Liver (tissue), 9 donors: Measurements from ENCODE around the gene TLR9. TPM values are rescaled to one million over a fixed set of nuclear protein-coding genes. Genes with fewer than 3 reads are reported as not detected.

ENCODE experiments used
- DNase-seq: peaks from one replicate; pipeline ENCODE4 v3.0.0-alpha.2; 2017; ENCODE audit warnings: low spot score
- H3K27ac ChIP-seq, 2 donors: one replicate each; pipeline ENCODE4 v1.7.0; 2013; ENCODE audit warnings: inconsistent platforms in 2 of 2, low read length in 2 of 2, control low read depth in 1 of 2, low read depth in 1 of 2, mild to moderate bottlenecking in 1 of 2
- H3K27me3 ChIP-seq, 4 donors: one replicate each; pipeline versions ENCODE4 v1.6.1 to v1.7.0; 2013; ENCODE audit warnings: low read length in 3 of 4, inconsistent platforms in 1 of 4, mild to moderate bottlenecking in 1 of 4, moderate library complexity in 1 of 4; ENCODE audit not compliant: control insufficient read depth in 4 of 4, insufficient read depth in 4 of 4
- H3K36me3 ChIP-seq, 4 donors: one replicate each; pipeline versions ENCODE4 v1.6.1 to v1.7.0; 2013; ENCODE audit warnings: low read length in 3 of 4, mild to moderate bottlenecking in 3 of 4, low read depth in 1 of 4, moderate library complexity in 1 of 4; ENCODE audit not compliant: control insufficient read depth in 4 of 4, insufficient read depth in 3 of 4
- H3K4me1 ChIP-seq, 4 donors: one replicate each; pipeline versions ENCODE4 v1.6.1 to v1.7.0; 2013; ENCODE audit warnings: low read length in 3 of 4, mild to moderate bottlenecking in 3 of 4, moderate library complexity in 1 of 4; ENCODE audit not compliant: control insufficient read depth in 4 of 4, insufficient read depth in 4 of 4
- H3K4me3 ChIP-seq, 3 donors: one replicate each; pipeline versions ENCODE4 v1.6.1 to v1.7.0; 2013; ENCODE audit warnings: low read length in 3 of 3, control low read depth in 1 of 3, low read depth in 1 of 3, mild to moderate bottlenecking in 1 of 3
- H3K9ac ChIP-seq, 2 donors: one replicate each; pipeline ENCODE4 v1.7.0; 2013; ENCODE audit warnings: low read length in 2 of 2, mild to moderate bottlenecking in 2 of 2, moderate library complexity in 2 of 2, control low read depth in 1 of 2, low read depth in 1 of 2
- H3K9me3 ChIP-seq, 4 donors: one replicate each; pipeline versions ENCODE4 v1.6.1 to v1.7.0; 2013; ENCODE audit warnings: low read length in 3 of 4; ENCODE audit not compliant: control insufficient read depth in 4 of 4
- EGR1 ChIP-seq, 2 donors: IDR thresholded peaks; 2 replicates each; pipeline ENCODE4 v1.6.1; 2016 to 2018; ENCODE audit warnings: antibody characterized with exemption in 2 of 2, low read depth in 2 of 2
- FOXA2 ChIP-seq: IDR thresholded peaks from 2 replicates; pipeline ENCODE4 v1.6.1; 2016; ENCODE audit warnings: antibody characterized with exemption
- GABPA ChIP-seq, 2 donors: IDR thresholded peaks in 1 of 2; conservative IDR thresholded peaks in 1 of 2; 2 replicates each; pipeline ENCODE4 v1.6.1; 2016; ENCODE audit warnings: antibody characterized with exemption in 2 of 2, mild to moderate bottlenecking in 1 of 2, moderate library complexity in 1 of 2
- HNF4A ChIP-seq, 2 donors: conservative IDR thresholded peaks; 2 replicates each; pipeline ENCODE4 v1.6.1; 2016; ENCODE audit warnings: antibody characterized with exemption in 2 of 2, mild to moderate bottlenecking in 2 of 2
- HNF4G ChIP-seq: IDR thresholded peaks from 2 replicates; pipeline ENCODE4 v1.6.1; 2016; ENCODE audit warnings: antibody characterized with exemption
- REST ChIP-seq: IDR thresholded peaks from 2 replicates; pipeline ENCODE4 v1.6.1; 2016; ENCODE audit warnings: antibody characterized with exemption, mild to moderate bottlenecking
- RXRA ChIP-seq, 2 donors: IDR thresholded peaks; 2 replicates each; pipeline ENCODE4 v1.6.1; 2017 to 2018; ENCODE audit warnings: antibody characterized with exemption in 2 of 2, mild to moderate bottlenecking in 1 of 2
- SP1 ChIP-seq: IDR thresholded peaks from 2 replicates; pipeline ENCODE4 v1.6.1; 2018; ENCODE audit warnings: antibody characterized with exemption, mild to moderate bottlenecking
- TAF1 ChIP-seq: conservative IDR thresholded peaks from 2 replicates; pipeline ENCODE4 v1.6.1; 2016; ENCODE audit warnings: antibody characterized with exemption, mild to moderate bottlenecking
- YY1 ChIP-seq: IDR thresholded peaks from 2 replicates; pipeline ENCODE4 v1.6.1; 2016; ENCODE audit warnings: antibody characterized with exemption, mild to moderate bottlenecking
- ZBTB33 ChIP-seq: IDR thresholded peaks from 2 replicates; pipeline ENCODE4 v1.6.1; 2016; ENCODE audit warnings: antibody characterized with exemption
- WGBS: extraction: QIAGEN DNeasy Blood & Tissue Kit; methylation state at CpG from one replicate; pipeline ENCODE4 v1.1.7; 2013; 5-methylcytosine and 5-hydroxymethylcytosine counted together
- polyA plus RNA-seq, 2 donors: library from polyadenylated mRNA; stranded (reverse) in 1 of 2; unstranded in 1 of 2; fragments of 200-250 nt in 1 of 2; fragments of >200 nt in 1 of 2; fragmentation: Nextera tagmentation in 1 of 2; extraction: Ambion mirVana in 1 of 2; gene quantifications; one replicate each; pipeline versions ENCODE4 v1.2.1 to v1.2.3, GENCODE V29; 2013 to 2015
- total RNA-seq, 2 donors: library from RNA; depleted of rRNA; stranded (reverse); fragments of >200 nt; gene quantifications; one replicate each; pipeline ENCODE4 v1.2.3, GENCODE V29; 2014
- TF ChIP-seq, protein P1 (sequence below): IDR thresholded peaks from 2 replicates; pipeline ENCODE4 v1.6.1; 2016; ENCODE audit warnings: antibody characterized with exemption
- TF ChIP-seq, protein P2 (sequence below): fragments of 150-350 bp; IDR thresholded peaks from 2 replicates; pipeline ENCODE4 v1.5.1; 2017; ENCODE audit warnings: improper control_type of control experiment, low read depth, low read length; ENCODE audit not compliant: missing input control
- donor health status: healthy.
- donor health status: healthy.
- donor health status: healthy.
- donor health status: healthy.
- donor health status: healthy.

The TLR9 gene
- total and polyA plus RNA-seq, 4 donors = 0.02 TPM; not detected in 3

DNA sequence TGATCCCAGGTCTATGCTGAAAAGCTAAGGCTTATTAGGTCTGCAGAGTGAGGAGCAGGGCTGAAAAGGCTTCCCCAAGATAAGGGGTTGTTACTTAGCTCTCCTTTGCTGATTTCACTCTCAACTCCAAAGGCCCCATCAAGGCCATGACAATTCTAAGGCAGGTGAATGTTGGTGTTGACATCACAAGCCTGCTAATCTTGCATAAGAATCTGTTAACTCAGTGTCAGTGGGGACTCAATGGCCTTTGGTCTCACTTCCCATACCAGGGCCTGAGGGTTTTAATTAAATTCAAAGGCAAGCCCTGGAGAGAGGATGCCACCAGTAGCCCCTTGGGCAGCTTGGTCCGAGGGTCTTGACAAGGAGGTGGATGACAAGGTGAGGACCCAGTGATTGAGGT, 36.9 kb downstream of the TLR9 start (continued):
- TF ChIP-seq ZBTB33 = no peak
- TF ChIP-seq EGR1 (IDR thresholded peaks at IDR 0.05; ENCODE audit: low read depth in 2 of 2) = no peak
- no peak for TF ChIP-seq GABPA (IDR thresholded peaks at IDR 0.05 in 1 of 2, conservative IDR thresholded peaks at IDR 0.05 in 1 of 2)
- TF ChIP-seq HNF4A (conservative IDR thresholded peaks at IDR 0.05) = peak; percentile 39 to 57
- no peak for TF ChIP-seq HNF4G
- no peak for TF ChIP-seq YY1

GRCh38 chr3:52186729-52187128, 38.7 kb downstream of the TLR9 start:
- TF ChIP-seq HNF4A (conservative IDR thresholded peaks at IDR 0.05) (peak in 1 of 2 donors; percentile 4), EGR1 (IDR thresholded peaks at IDR 0.05; ENCODE audit: low read depth in 2 of 2) (no peak), RXRA (IDR thresholded peaks at IDR 0.05) (peak in 1 of 2 donors; percentile 44), GABPA (IDR thresholded peaks at IDR 0.05 in 1 of 2, conservative IDR thresholded peaks at IDR 0.05 in 1 of 2) (no peak), SP1 (peak; percentile 54), TAF1 (no peak), FOXA2 (no peak), ZBTB33 (no peak), HNF4G (no peak), REST (peak; percentile 22)
- TF ChIP-seq, protein P1, sequence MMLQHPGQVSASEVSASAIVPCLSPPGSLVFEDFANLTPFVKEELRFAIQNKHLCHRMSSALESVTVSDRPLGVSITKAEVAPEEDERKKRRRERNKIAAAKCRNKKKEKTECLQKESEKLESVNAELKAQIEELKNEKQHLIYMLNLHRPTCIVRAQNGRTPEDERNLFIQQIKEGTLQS = no peak
- TF ChIP-seq, protein P2, sequence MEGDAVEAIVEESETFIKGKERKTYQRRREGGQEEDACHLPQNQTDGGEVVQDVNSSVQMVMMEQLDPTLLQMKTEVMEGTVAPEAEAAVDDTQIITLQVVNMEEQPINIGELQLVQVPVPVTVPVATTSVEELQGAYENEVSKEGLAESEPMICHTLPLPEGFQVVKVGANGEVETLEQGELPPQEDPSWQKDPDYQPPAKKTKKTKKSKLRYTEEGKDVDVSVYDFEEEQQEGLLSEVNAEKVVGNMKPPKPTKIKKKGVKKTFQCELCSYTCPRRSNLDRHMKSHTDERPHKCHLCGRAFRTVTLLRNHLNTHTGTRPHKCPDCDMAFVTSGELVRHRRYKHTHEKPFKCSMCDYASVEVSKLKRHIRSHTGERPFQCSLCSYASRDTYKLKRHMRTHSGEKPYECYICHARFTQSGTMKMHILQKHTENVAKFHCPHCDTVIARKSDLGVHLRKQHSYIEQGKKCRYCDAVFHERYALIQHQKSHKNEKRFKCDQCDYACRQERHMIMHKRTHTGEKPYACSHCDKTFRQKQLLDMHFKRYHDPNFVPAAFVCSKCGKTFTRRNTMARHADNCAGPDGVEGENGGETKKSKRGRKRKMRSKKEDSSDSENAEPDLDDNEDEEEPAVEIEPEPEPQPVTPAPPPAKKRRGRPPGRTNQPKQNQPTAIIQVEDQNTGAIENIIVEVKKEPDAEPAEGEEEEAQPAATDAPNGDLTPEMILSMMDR = no peak
- DNase-seq = peak; percentile 28
- H3K9ac ChIP-seq = no peak overlapping the region
- H3K4me1 ChIP-seq = peaks cover 13 to 40% (median 25%) of the 10 kb centered on the region in 4 donors
- H3K36me3 ChIP-seq = no peaks in the 10 kb centered on the region
- peak overlapping the region in 1 of 3 donors; percentile 19 for H3K4me3 ChIP-seq
- no peaks in the 10 kb centered on the region for H3K9me3 ChIP-seq
- WGBS = 79% methylated on average over 9 of the region's 9 CpGs
- no peaks in the 10 kb centered on the region for H3K27me3 ChIP-seq
- H3K27ac ChIP-seq = no peak overlapping the region
